CD4-positive, alpha-beta T cell treated with Interleukin-6 for 4 hours (primary cell): ENCODE data around the gene ZNF423.

Experiments
- DNase-seq: peaks from one replicate; pipeline ENCODE4 v3.0.0-alpha.2; 2020; ENCODE audit warnings: mixed read lengths

ZNF423 gene

GRCh38 chr16:49716339-49716934 is 139.5 kb downstream of the ZNF423 start:
- DNase-seq: no peak

GRCh38 chr16:49713770-49714169 is 142.1 kb downstream of the ZNF423 start:
- no peak for DNase-seq

- DNase-seq: no peak
These were observed 143.4 kb downstream of the ZNF423 start for GRCh38 chr16:49712542-49712941.

- DNase-seq: no peak
These were observed 143.8 kb downstream of the ZNF423 start for GRCh38 chr16:49712106-49712505.

GRCh38 chr16:49709057-49709456 is 146.9 kb downstream of the ZNF423 start:
- no peak for DNase-seq

GRCh38 chr16:49708491-49708890 is 147.4 kb downstream of the ZNF423 start:
- DNase-seq: no peak

GRCh38 chr16:49706620-49707355 is 149.1 kb downstream of the ZNF423 start:
- no peak for DNase-seq

GRCh38 chr16:49704586-49705155 is 151.2 kb downstream of the ZNF423 start:
- DNase-seq: no peak

GRCh38 chr16:49703483-49703882 is 152.4 kb downstream of the ZNF423 start:
- no peak for DNase-seq

GRCh38 chr16:49701789-49702494 is 154.0 kb downstream of the ZNF423 start:
- DNase-seq: no peak

- DNase-seq: no peak
These were observed 154.7 kb downstream of the ZNF423 start for GRCh38 chr16:49701065-49701685.

GRCh38 chr16:49700251-49701064 is 155.5 kb downstream of the ZNF423 start:
- no peak for DNase-seq

GRCh38 chr16:49699841-49700175 is 156.1 kb downstream of the ZNF423 start:
- DNase-seq: no peak

GRCh38 chr16:49698931-49699840 is 156.7 kb downstream of the ZNF423 start:
- no peak for DNase-seq

- no peak for DNase-seq
These were observed 157.5 kb downstream of the ZNF423 start for GRCh38 chr16:49698453-49698815.

- DNase-seq: no peak
These were observed 158.1 kb downstream of the ZNF423 start for GRCh38 chr16:49697631-49698452.

- DNase-seq: no peak
These were observed 159.4 kb downstream of the ZNF423 start for GRCh38 chr16:49696414-49697101.

GRCh38 chr16:49695782-49696413 is 160.0 kb downstream of the ZNF423 start:
- no peak for DNase-seq

GRCh38 chr16:49693445-49693844 is 162.5 kb downstream of the ZNF423 start:
- DNase-seq: no peak
